Measurements from ENCODE around the gene RANBP3.

Gene RANBP3

DNA sequence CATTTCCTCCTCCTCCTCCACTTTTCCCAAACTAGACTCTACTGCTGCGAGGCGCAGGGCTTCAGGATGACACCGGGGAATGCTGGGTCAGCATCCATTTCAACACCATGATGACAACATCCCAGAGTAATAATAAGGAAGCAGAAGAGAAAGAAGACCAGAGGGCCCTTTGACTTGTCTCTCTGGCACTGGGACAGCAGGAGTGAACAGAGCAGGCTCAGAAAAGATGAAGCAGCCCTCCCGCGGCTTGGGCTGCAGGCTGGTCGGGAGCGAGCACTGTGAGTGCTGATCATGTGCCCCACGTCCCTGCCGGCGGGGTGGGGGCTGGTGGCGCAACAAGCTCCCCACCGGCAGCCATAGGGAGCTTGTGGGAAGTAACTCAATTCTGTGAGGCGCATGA is 30.5 kb downstream of the RANBP3 start:
- no peak for DNase-seq

DNA sequence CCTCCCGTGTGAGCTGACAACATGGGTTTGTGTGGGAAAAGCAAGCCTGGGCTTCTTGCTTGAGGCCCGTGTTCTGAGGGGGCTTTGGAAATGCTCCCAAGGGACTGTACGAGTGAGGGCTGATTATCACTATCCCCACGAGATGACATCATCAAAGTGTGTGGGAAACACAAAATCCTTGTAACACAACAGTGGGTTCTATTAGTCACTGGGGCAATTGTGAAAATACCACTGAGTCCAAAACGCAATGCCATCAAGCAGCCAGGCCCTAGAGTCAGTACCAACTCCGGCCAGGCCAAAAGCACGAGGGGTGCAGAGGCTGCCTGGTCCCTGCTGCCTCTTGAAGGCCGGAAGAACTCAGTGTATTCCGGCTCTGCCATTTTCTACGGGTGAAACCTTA is 34.3 kb downstream of the RANBP3 start:
- no peak for DNase-seq

DNA sequence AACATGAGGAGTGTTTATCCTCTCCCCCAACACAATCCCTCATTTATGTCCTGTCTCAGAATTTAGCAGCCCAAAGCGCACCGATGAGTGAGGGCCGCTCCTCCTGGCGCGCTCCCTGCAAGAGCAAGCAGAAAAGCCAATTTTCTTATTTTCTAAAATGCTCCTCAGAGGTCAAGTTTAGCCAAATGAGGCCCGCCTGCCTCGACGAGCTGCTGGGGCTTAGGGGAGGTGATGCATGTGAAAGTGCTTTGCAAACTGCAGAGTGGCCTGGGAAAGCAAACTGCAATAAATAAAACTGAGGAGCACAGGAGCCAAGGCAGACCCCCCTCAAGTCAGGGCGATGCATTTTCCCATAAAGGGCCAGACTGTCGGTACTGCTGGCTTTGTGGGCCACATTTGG is 34.9 kb downstream of the RANBP3 start:
- no peak for DNase-seq

DNA sequence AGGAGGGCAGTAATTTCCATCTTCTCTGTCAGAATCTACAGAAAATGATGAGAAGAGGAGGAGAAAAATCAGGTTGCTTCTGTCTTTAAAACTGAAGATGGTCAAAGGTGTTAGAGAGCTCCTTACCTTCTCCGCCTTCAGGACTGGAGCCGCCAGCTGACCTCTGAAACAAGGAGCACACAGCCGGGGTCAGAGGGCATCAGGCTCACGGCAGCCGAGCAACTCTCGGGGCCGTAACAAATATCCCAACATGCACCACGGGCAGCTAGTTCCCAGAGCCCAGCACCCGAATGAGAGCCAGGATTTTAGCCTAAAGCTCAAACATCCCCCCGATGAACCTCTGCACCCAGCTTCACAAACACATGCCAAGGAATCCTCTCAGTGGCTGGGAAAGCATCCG is 36.3 kb downstream of the RANBP3 start:
- no peak for DNase-seq

DNA sequence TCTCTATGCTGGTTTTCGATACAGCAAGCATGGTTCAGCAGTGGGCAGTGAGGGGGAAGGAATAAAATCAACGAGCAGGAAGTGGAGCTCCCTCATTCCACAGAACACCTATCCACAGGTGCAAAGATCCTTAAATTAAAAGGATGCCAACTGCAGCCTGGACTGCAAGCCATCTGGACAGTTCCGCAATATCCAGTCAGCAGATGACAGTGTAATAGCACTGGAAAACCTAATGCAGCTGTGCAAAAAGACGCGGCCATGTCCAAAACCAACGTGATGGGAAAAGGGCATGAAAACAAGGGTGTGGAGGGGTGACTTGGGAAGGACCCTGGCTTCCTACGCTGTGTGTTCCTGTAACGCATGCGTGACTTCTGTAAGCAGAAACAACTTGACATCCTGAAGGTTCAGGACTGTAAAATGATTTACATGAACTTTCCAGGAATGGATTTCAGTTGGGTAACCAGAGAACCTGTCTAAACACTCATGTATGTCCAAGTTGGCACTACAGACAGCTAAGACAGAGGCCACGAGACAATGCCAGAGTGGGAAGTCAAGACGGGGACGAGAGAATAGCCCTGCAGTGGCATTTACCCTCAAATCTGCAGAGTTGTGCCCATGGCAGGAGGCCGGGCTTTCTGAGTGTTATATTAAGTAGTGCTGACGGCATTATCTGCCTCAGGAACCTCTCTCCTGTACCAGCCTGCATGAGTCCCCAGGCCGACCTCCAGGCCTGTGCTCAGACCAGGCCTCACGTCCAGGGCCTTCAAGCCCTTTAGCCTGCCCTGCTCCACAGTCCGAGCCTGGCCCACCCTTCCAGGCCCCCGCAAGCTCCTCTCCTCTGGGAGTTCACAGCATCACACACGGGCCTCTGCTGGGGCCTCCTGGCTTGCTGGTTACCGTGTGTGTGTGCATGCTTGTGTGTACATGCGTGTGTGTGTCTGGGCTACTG is 37.4 kb downstream of the RANBP3 start:
- no peak for DNase-seq

DNA sequence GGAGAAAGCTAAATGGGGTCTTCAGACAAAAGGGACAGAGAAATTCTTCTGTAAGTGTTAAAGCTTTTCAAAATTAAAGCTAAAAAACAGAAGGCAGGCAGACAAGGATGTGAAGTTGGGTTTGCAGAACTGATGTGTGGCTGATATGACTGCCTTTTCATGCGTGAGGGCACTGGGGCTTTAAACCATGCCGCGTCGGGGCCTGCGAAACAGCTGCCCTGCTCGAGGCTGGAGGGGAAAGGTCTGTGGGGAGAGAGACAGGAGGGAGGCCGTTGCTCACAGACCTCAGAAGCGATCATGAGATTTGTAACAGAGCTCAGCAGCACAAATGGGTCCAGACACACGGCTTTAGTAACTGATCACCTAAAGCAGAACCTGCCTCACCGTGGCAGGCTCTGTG is 40.4 kb downstream of the RANBP3 start:
- DNase-seq: no peak

DNA sequence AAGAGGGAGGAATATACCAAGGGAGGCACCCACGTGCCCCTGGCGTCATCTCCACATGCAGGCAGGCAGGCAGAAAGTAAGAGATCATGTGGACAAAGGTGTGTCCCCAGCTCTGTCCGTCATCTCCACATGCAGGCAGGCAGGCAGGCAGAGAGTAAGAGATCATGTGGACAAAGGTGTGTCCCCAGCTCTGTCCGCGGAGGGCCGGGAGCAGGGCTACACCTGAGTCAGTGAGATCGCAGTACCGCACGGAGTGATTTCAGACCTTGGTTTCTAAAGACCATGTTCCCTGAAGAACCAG is 41.7 kb downstream of the RANBP3 start:
- DNase-seq: no peak

DNA sequence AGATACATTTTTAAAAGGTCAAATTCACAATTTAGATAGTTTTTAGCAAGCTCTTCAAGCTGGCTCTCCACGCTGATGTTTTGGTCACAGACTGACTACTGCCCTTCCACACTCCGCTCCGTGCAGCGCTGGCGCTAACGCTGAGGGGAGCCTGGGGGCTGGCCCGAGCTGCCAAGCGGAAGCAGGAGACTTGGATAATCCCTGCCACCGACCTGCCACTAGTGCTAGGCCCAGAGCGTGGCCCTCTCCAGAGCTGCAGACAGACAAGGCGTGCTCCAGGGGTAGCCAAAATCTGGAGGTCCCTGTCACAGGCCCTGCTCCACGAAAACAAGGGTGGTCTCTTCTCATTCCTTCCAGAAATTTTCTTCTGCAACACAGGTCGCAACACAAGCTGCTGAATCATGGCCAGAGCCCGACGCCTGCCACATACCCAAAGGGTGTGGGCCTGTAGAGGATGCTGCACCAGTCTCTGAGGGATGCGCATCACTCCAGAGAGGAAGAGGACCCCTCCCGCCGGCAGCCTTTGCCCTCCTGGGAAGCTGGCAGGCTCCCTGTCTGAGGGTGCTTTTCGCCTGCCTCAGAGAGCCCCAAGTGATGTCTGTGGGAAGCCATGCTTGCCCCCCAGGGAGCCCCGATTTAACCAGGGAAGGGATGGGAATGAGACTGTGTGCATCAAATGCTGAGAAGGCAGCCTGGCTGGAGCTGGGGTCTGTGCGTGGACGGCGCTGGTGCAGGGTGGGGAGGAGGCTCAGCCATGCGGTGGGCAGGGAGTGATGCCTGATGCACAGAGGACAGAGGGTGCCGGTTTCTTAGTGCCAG is 42.3 kb downstream of the RANBP3 start:
- DNase-seq: no peak

DNA sequence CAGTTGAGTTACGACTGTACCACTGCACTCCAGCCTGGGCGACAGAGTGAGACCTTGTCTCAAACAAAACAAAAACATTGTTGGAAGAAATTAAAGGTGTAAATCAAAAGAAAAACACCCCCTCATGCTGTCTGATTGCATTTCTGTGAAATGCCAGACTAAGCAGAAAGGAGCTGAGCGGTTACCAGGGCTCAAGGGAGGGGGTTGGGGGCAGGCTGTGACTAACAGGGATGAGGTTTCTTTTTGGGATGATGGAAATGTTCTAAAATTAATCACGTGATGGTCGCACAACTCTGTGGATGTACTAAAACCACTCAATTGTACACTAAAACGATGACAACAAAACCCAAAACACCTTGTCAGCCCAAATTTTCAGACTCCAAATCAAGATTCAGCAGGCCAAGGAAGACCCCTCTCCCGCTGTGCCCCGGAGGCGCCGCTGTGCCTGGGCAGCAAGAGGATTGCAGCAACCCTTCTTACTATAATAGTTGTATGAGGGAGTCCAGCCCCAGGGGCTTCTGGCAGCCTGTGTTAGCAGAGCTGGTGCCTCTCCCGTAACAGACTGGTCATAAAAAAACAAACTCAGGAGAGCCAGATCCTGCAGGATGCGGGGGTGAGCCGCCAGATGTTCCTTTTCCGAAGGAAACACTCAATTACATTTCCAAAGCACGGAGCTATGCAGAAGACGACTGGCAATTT is 43.0 kb downstream of the RANBP3 start:
- DNase-seq: no peak

DNA sequence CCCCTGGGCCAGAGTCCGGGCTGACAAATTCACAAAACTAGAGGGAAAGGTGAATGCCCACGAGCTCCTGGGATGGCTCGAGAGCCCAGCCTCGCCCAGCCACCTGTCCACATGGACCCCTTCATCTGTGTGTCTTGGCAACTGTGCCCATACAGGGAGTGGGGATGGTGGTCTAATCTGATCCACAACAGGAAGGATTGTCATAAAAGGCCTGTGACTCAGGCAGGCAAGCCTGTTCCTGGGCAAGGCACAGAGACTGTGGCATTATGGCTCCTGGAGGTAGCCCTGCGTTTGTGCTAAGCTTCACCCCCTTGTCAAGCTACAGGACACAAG is 43.9 kb downstream of the RANBP3 start:
- DNase-seq: no peak

DNA sequence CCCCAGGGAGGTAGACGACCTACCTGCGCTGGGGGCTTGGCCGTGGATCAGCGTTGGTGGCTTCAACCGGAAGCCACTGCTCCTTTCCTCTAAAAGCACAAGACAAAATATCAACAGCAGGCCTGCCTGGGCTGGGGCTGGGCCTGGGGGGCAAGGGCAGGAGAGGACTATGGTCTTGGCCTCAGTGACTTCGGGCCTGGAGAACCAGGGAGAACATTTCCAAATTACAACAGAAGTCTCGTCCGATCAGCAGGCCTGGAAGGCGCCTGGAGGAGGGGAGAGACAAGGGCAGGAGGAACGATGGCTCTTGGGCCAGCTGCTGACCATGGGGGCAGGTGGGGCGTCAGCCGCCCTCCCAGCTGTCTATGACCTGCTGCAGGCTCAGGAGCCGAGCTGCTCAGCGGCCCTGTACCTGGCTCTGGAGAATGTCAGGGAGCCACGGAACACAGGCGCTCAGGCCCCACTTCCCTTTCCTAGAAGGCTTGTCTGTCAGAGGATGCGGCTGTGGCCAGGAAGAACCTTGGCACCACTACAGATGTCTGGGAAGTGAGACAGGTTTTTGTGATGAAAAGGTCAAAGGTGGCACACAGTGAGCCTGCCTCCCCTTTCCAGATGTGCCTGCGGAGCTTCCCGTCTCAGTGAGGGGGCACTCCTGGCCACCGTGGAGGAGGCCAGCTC is 44.4 kb downstream of the RANBP3 start:
- DNase-seq: no peak

DNA sequence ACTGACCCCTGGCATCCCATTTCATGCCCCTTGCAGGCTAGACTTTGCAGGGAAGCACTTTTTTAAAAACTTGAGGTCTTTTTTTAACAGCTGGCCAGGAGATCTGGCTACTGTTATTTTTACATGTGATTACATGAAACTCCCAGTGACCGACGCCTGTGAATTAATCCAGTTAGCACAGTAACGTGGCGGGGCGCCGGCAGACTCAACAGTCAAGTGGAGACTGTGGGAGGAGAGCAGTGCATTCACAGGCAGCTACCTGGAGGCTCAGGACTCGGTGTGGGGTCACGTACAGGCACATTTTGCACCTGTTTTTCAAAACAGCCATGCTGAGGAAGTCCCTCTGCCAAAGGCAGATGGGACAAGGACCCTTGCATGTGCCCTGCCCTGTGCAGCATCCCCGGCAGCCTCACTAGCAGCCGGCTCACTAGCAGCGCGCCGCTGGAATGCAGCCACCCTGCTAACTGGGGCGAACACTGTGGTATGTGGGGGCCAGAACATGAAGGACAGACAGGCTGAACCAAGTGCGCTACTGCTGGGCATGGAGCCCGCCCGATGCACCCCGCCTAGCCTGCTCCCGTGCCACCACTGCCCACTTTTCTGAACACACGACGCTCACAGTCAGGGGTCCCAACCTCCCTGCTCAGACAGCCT is 45.2 kb downstream of the RANBP3 start:
- DNase-seq: no peak

DNA sequence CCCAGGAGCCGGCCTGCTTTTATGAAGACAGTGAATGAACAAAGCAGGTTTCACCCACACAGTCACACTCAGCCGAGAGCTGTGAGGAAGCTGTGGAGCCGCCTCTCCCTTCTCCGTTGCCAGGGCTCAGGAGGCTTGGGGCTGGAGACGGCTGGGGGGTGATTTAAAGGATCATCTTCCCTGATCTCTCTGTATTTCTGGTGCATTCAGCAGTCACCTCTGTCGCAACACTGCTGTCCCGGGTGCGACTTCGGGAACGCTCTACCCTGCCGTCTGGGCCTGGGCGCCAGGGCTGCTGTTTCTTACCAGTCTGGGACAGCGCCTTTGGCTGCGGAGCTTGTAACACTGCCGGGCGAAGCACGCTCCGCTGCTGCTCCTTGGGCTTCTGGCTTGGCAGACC is 45.8 kb downstream of the RANBP3 start:
- DNase-seq: no peak

DNA sequence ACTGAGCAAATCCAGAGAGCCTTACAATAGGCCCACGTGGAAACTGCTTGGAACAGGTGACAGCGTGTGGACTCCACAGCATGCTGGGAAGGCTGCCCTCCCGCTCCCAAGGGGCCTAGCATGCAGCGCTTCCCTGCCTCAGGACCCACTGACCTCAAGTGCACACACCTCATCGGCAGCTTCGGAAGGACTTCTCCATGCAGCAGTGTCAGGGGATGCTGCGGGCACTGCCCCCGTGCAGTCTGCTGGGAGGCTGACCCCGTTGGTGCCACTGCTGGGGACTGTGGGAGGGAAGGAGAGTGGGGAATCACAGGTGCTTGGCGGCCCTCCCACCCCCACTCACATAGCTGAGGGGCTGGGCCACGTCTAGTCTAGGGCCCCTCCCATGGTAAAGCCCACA is 46.7 kb downstream of the RANBP3 start:
- DNase-seq: no peak

DNA sequence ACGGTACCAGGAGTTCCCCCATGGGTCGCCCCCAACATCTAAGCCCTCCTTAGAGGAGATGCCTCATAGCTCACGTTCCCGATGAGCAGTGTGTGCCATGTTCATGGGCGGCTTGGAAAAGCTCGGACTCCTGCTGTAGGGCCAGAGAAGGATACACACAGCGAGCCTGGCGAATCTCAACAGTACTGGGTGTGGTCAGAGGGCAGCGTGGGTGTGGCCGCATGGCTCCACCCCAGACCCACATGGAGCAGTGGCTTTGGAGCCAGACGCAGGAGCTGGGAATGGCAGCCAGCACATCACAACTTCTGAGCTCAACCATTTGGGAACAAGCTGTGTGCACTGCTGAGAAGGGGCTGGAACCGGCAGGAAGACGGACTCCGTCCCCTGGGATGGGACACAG is 48.3 kb downstream of the RANBP3 start:
- no peak for DNase-seq

DNA sequence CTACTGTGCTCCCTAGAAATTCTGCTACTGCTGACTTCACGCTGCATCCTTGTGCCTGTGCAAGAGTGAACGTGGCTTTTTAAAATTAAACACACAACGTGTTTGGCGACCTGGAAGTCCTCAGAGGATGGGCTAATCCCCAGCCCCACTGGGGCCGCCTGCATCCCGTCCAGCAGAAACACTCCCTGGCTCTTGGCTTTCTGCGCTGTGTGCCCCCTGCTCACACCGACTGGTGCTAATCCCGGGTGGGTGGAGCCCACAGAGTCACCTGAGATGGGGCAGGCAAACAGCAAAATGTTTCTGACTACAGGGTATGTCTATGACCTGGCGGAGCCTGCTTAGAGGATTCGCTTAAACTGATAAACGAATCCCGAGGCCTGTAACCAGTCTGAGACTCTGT is 48.8 kb downstream of the RANBP3 start:
- DNase-seq: no peak

DNA sequence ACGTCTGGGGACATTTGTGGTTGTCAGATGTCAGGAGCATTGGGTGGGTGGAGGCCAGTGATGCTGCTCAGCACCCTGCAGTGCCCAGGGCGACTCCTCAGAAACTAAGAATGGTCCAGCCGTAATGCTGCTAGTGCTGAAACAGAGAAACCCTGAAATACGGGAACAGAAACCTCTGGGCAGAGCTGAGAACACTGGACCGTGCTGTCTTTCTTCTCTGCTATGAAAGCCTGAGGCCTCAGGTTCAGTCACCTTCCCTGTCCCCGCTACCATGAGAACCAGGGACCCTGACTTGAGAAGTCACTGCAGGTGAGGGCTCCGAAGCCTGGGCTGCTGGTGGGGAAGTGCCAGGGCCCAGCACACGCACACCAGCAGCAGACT is 50.5 kb downstream of the RANBP3 start:
- no peak for DNase-seq

DNA sequence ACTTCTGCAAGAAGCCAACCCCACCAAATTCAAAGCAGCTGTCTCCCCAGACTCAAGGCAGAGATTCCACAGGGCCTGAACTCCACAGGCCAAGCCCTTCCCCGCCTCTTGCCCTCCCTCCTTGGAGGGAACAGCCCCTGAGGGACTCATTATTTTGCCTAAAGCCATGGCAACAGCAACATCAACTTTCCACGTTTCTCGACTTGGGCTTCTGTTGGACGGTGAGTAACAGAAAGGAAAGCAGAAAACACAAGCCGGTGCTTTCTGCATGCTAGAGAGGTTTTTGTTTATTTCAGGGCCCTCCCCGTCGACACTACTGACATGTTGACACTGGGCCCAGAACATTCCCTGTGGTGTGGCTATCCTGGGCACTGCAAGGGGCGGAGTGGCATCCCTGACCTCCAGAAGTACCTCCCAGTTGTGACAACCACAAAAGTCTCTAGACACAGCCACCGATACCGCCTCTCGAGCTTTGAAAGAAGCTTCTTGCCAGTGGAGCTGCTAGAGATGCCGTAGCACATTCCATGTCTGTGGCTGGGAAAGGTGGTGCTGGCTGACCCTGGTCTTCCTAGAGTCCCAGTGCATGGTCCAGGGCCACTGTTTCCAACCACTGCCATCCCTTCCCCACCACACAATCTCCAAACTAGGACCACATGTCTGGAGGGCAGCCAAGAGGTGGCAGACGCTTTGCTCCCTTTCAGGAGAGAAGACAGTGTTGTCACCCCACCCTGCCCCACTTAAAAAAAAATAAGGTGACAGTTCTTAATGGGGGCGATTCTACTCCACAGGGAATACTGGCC is 51.1 kb downstream of the RANBP3 start:
- no peak for DNase-seq

DNA sequence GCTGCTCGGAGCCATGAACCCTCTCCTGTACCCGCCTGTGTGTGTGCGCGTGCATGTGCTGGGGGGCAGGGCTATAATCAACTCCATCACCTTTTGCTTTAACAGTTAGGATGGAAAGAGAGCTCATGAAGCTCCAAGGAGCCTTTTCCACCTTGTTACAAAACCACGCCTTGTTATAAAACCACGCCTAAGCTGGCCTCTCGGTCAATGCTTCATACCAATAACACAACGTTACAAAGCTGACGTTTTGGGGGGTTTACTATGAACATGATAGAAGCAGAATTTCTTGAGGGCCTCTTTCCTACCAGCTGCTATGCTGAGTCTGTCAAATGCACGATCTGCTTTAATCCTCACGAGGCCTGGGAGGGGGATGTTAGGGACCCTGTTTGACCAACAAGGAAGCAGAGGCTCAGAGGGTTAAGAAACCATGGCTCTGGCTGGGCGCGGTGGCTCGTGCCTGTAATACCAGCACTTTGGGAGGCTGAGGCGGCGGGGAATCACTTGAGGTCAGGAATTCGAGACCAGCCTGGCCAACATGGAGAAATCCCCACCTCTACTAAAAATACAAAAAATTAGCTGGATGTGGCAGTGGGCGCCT is 52.0 kb downstream of the RANBP3 start:
- DNase-seq: no peak

DNA sequence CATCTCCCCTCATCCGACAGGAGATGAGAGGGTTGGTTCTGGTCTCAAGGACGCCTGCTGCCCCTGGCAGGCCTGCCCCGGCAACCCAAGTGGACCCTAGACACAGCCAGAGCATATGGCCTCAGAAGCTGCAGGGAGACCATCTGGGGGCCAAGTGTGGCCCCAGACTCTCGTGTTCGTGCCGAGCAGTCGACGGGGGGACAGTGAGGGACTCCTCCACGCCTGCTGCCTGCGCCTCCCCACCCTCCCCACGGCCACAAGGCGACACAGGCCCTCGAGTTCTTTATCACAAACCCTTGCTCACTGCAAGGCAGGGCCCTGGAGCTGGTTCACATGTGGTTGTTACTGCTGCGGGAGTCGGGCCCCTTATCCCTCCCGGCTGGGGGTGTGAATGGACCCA is 54.6 kb downstream of the RANBP3 start:
- no peak for DNase-seq

DNA sequence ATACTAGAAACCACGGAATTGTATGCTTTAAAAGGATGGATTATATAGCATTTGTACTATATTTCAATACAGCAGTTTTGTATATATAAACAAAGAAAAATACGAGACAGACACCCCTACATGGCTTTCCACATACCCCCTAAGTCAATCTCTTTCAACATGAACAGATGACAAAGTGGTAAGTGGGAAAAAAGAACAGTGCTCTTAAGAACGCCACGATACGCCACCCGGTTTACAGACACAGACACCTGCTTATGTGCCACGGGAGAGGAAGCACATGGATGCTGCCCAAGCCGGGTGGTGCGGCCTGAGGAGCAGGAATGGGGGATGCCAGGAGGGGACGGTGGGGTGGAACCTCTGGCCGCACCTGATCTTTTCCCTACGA is 55.8 kb downstream of the RANBP3 start:
- no peak for DNase-seq
